Neural cell (in vitro differentiated cells): ENCODE data around the gene PLCB4. TPM values are rescaled to one million over a fixed set of nuclear protein-coding genes. Genes with fewer than 3 reads are reported as not detected.

Source experiments
- H2AFZ ChIP-seq: fragments of 200-600, 300-800 bp; sonication (generic), shearing (Covaris generic); 2 replicates; pipeline ENCODE4 v1.6.0; 2014; ENCODE audit warnings: low read depth, mild to moderate bottlenecking, antibody characterized with exemption, low read length, moderate library complexity
- H3F3A ChIP-seq: fragments of 200-600 bp; shearing (Covaris generic); 2 replicates; pipeline ENCODE4 v1.6.1; 2016; ENCODE audit warnings: mild to moderate bottlenecking, moderate library complexity, mixed read lengths, antibody characterized with exemption, low read length; ENCODE audit not compliant: insufficient read depth, poor library complexity, severe bottlenecking
- H3K27ac ChIP-seq: fragments of 200-600, 300-800 bp; sonication (generic), shearing (Covaris generic); 2 replicates; pipeline ENCODE4 v1.5.1; 2014; ENCODE audit warnings: mild to moderate bottlenecking, low read length, moderate library complexity
- H3K27me3 ChIP-seq: fragments of 300-800, 200-600 bp; sonication (generic), shearing (Covaris generic); 2 replicates; pipeline ENCODE4 v1.6.0; 2014; ENCODE audit warnings: mild to moderate bottlenecking, low read depth, low read length, moderate library complexity; ENCODE audit not compliant: insufficient read depth
- H3K36me3 ChIP-seq: fragments of 300-800, 200-600 bp; sonication (generic), shearing (Covaris generic); 2 replicates; pipeline ENCODE4 v1.5.1; 2014; ENCODE audit warnings: mild to moderate bottlenecking, antibody characterized with exemption, low read length, moderate library complexity; ENCODE audit not compliant: insufficient read depth
- H3K4me2 ChIP-seq: fragments of 300-800, 200-600 bp; sonication (generic), shearing (Covaris generic); 2 replicates; pipeline ENCODE4 v1.6.0; 2014; ENCODE audit warnings: mild to moderate bottlenecking, low read length
- H3K4me3 ChIP-seq: fragments of 300-800, 200-600 bp; sonication (generic), shearing (Covaris generic); 2 replicates; pipeline ENCODE4 v1.5.1; 2014; ENCODE audit warnings: mild to moderate bottlenecking, low read length, moderate library complexity
- H3K79me2 ChIP-seq: fragments of 200-600 bp; shearing (Covaris generic); replicated peaks from 2 replicates; pipeline ENCODE4 v1.6.0; 2014; ENCODE audit warnings: mild to moderate bottlenecking, low read length, moderate library complexity; ENCODE audit not compliant: insufficient read depth
- H3K9ac ChIP-seq: fragments of 300-800, 200-600 bp; sonication (generic), shearing (Covaris generic); 2 replicates; pipeline ENCODE4 v1.6.1; 2016; ENCODE audit warnings: mild to moderate bottlenecking, low read length, mixed read lengths
- H3K9me2 ChIP-seq: fragments of 200-600 bp; shearing (Covaris generic); 2 replicates; pipeline ENCODE4 v1.6.1; 2016; ENCODE audit warnings: mild to moderate bottlenecking, low read length, mixed read lengths; ENCODE audit not compliant: insufficient read depth
- H3K9me3 ChIP-seq: fragments of 200-600, 300-800 bp; sonication (generic), shearing (Covaris generic); 2 replicates; pipeline ENCODE4 v1.6.1; 2016; ENCODE audit warnings: mild to moderate bottlenecking, mixed run types, low read length, moderate library complexity, mixed read lengths
- H4K20me1 ChIP-seq: fragments of 200-600 bp; shearing (Covaris generic); 2 replicates; pipeline ENCODE4 v1.6.1; 2016; ENCODE audit warnings: mild to moderate bottlenecking, mixed run types; ENCODE audit not compliant: insufficient read depth
- EP300 ChIP-seq: fragments of 450-650 bp; conservative IDR thresholded peaks from 2 replicates; pipeline ENCODE4 v1.6.1; 2014; ENCODE audit warnings: antibody characterized with exemption, mild to moderate bottlenecking, moderate library complexity; ENCODE audit not compliant: poor library complexity, severe bottlenecking
- EZH2 ChIP-seq: fragments of 200-600, 300-800 bp; shearing (Covaris generic), sonication (generic); IDR thresholded peaks from 2 replicates; pipeline ENCODE4 v1.6.1; 2014; ENCODE audit warnings: antibody characterized with exemption, low read length, borderline replicate concordance, mild to moderate bottlenecking; ENCODE audit not compliant: insufficient read depth, poor library complexity, severe bottlenecking
- MXI1 ChIP-seq: fragments of 450-650 bp; conservative IDR thresholded peaks from 2 replicates; pipeline ENCODE4 v1.6.1; 2014; ENCODE audit warnings: antibody characterized with exemption, mild to moderate bottlenecking; ENCODE audit not compliant: poor library complexity, severe bottlenecking
- POLR2AphosphoS5 ChIP-seq: IDR thresholded peaks from 2 replicates; pipeline ENCODE4 v1.6.1; 2012
- RAD21 ChIP-seq: fragments of 450-650 bp; conservative IDR thresholded peaks from 2 replicates; pipeline ENCODE4 v1.6.1; 2014; ENCODE audit warnings: antibody characterized with exemption, mild to moderate bottlenecking, moderate library complexity
- REST ChIP-seq: IDR thresholded peaks from 2 replicates; pipeline ENCODE4 v1.6.1; 2012; ENCODE audit warnings: borderline replicate concordance
- SMC3 ChIP-seq: fragments of 450-650 bp; conservative IDR thresholded peaks from 2 replicates; pipeline ENCODE4 v1.6.1; 2014; ENCODE audit warnings: antibody characterized with exemption, mild to moderate bottlenecking, moderate library complexity; ENCODE audit not compliant: poor library complexity
- TAF1 ChIP-seq: IDR thresholded peaks from 2 replicates; pipeline ENCODE4 v1.6.1; 2012; ENCODE audit warnings: low read depth
- polyA plus RNA-seq: library from polyadenylated mRNA; depleted of rRNA; stranded (reverse); fragments of >200 nt; gene quantifications from 2 replicates; pipeline ENCODE4 v1.2.3, GENCODE V29; 2014
- TF ChIP-seq, protein P1 (sequence below): fragments of 450-650 bp; IDR thresholded peaks from 2 replicates; pipeline ENCODE4 v1.5.1; 2014; ENCODE audit warnings: antibody characterized with exemption, mild to moderate bottlenecking, moderate library complexity; ENCODE audit not compliant: poor library complexity, severe bottlenecking

Gene PLCB4
- polyA plus RNA-seq, 1 donor from 2014 or later: 13.1 TPM

GRCh38 chr20:9204979-9205378 is 136.1 kb downstream of the PLCB4 start:
- H3K9ac ChIP-seq: no peak overlapping the region
- no peaks in the 10 kb centered on the region for H4K20me1 ChIP-seq
- no peak overlapping the region for H2AFZ ChIP-seq
- no peaks in the 10 kb centered on the region for H3K79me2 ChIP-seq
- H3K9me2 ChIP-seq: no peaks in the 10 kb centered on the region
- H3F3A ChIP-seq: no peaks in the 10 kb centered on the region
- H3K4me3 ChIP-seq: no peak overlapping the region
- H3K4me2 ChIP-seq: no peak overlapping the region
- TF ChIP-seq REST: no peak
- no peak for TF ChIP-seq EP300
- TF ChIP-seq, protein P1, sequence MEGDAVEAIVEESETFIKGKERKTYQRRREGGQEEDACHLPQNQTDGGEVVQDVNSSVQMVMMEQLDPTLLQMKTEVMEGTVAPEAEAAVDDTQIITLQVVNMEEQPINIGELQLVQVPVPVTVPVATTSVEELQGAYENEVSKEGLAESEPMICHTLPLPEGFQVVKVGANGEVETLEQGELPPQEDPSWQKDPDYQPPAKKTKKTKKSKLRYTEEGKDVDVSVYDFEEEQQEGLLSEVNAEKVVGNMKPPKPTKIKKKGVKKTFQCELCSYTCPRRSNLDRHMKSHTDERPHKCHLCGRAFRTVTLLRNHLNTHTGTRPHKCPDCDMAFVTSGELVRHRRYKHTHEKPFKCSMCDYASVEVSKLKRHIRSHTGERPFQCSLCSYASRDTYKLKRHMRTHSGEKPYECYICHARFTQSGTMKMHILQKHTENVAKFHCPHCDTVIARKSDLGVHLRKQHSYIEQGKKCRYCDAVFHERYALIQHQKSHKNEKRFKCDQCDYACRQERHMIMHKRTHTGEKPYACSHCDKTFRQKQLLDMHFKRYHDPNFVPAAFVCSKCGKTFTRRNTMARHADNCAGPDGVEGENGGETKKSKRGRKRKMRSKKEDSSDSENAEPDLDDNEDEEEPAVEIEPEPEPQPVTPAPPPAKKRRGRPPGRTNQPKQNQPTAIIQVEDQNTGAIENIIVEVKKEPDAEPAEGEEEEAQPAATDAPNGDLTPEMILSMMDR: no peak
- TF ChIP-seq POLR2AphosphoS5: no peak
- no peak for TF ChIP-seq RAD21
- no peak for TF ChIP-seq MXI1
- no peak for TF ChIP-seq EZH2
- no peak for TF ChIP-seq SMC3
- no peak for TF ChIP-seq TAF1
- H3K9me3 ChIP-seq: no peaks in the 10 kb centered on the region
- H3K27me3 ChIP-seq: no peaks in the 10 kb centered on the region
- H3K27ac ChIP-seq: no peak overlapping the region
- H3K36me3 ChIP-seq: no peaks in the 10 kb centered on the region

- Histone ChIP-seq H3K27me3 (no peaks in the 10 kb centered on the region), H3K79me2 (no peaks in the 10 kb centered on the region), H4K20me1 (no peaks in the 10 kb centered on the region), H3K27ac (no peak overlapping the region), H2AFZ (no peak overlapping the region), H3K9me3 (no peaks in the 10 kb centered on the region), H3K4me3 (no peak overlapping the region), H3K9me2 (no peaks in the 10 kb centered on the region), H3K36me3 (no peaks in the 10 kb centered on the region), H3F3A (no peaks in the 10 kb centered on the region), H3K4me2 (no peak overlapping the region), H3K9ac (no peak overlapping the region)
- no peak for TF ChIP-seq TAF1
- no peak for TF ChIP-seq POLR2AphosphoS5
- TF ChIP-seq SMC3: no peak
- no peak for TF ChIP-seq MXI1
- TF ChIP-seq RAD21: no peak
- no peak for TF ChIP-seq EP300
- TF ChIP-seq EZH2: no peak
- no peak for TF ChIP-seq REST
- TF ChIP-seq, protein P1: no peak
Measured at GRCh38 chr20:9206486-9206885, 137.6 kb downstream of the PLCB4 start.
